Esophagus squamous epithelium (tissue), 4 donors: Measurements from ENCODE around the gene NPLOC4.

Experiments
- CTCF ChIP-seq, 6 experiments: fragments of 450-650 bp in 4 of 6; fragments of 200-600 bp in 2 of 6; sonication (generic) in 2 of 6; IDR thresholded peaks; one replicate each; pipeline ENCODE4 v1.5.1; 2016 to 2019; ENCODE audit warnings: antibody characterized with exemption in 6 of 6, mild to moderate bottlenecking in 4 of 6, moderate library complexity in 4 of 6
- POLR2A ChIP-seq, 4 donors: fragments of 450-650 bp; IDR thresholded peaks; one replicate each; pipeline ENCODE4 v1.6.1; 2017; ENCODE audit warnings: antibody characterized with exemption in 4 of 4, mild to moderate bottlenecking in 4 of 4, moderate library complexity in 3 of 4

GRCh38 chr17:81599719-81600486 is 37.0 kb downstream of the NPLOC4 start:
- TF ChIP-seq CTCF (IDR thresholded peaks at IDR 0.05), result no peak
- TF ChIP-seq POLR2A (IDR thresholded peaks at IDR 0.05), result no peak
